Measurements from ENCODE around the gene USP33. TPM values are rescaled to one million over a fixed set of nuclear protein-coding genes. Genes with fewer than 3 reads are reported as not detected.
A peak's percentile ranks its signal among the peaks of the same experiment; 100 is the strongest.

Gene USP33
- total RNA-seq, 1 donor from 2014 or later = 38.8 TPM

GRCh38 chr1:77686796-77687518, 72.7 kb downstream of the USP33 start:
- Mint-ChIP-seq H3K27me3 (ENCODE audit: low read depth) (no peaks in the 10 kb centered on the region), H3K27ac (ENCODE audit: unreplicated experiment) (no peak overlapping the region), H3K36me3 (ENCODE audit: low read depth) (peaks cover 7% of the 10 kb centered on the region), H3K4me1 (ENCODE audit: low read depth) (peaks cover 23% of the 10 kb centered on the region), H3K9me3 (ENCODE audit: low read depth) (no peaks in the 10 kb centered on the region), H3K4me3 (ENCODE audit: unreplicated experiment) (no peak overlapping the region)
- peak; percentile 83 for DNase-seq (ENCODE audit: low spot score)
- TF ChIP-seq CTCF (IDR thresholded peaks at IDR 0.05) = no peak

- Mint-ChIP-seq H3K4me3 (ENCODE audit: unreplicated experiment) (peak overlapping the region; percentile 85), H3K27ac (ENCODE audit: unreplicated experiment) (peak overlapping the region; percentile 99), H3K9me3 (ENCODE audit: low read depth) (no peaks in the 10 kb centered on the region), H3K27me3 (ENCODE audit: low read depth) (no peaks in the 10 kb centered on the region), H3K36me3 (ENCODE audit: low read depth) (no peaks in the 10 kb centered on the region), H3K4me1 (ENCODE audit: low read depth) (peaks cover 45% of the 10 kb centered on the region)
- TF ChIP-seq CTCF (IDR thresholded peaks at IDR 0.05) = peak; percentile 94
- peak; percentile 99 for DNase-seq (ENCODE audit: low spot score)
These were observed 76.2 kb downstream of the USP33 start for GRCh38 chr1:77683160-77684148.

GRCh38 chr1:77682460-77683159, 77.0 kb downstream of the USP33 start, which contains the start of gene ZZZ3:
Gene ZZZ3, minus strand, starts transcription at chr1:77682658. Its CDS starts 49,304 bp downstream, at chr1:77633354.
- Mint-ChIP-seq H3K27ac (ENCODE audit: unreplicated experiment) (peak within 1 kb of the TSS; percentile 99), H3K4me1 (ENCODE audit: low read depth) (peaks cover 52% of the 10 kb centered on the region), H3K9me3 (ENCODE audit: low read depth) (no peaks in the 10 kb centered on the region), H3K4me3 (ENCODE audit: unreplicated experiment) (peak within 1 kb of the TSS; percentile 85), H3K36me3 (ENCODE audit: low read depth) (no peaks in the 10 kb centered on the region), H3K27me3 (ENCODE audit: low read depth) (no peaks in the 10 kb centered on the region)
- no peak for TF ChIP-seq CTCF (IDR thresholded peaks at IDR 0.05)
- DNase-seq (ENCODE audit: low spot score) = peak; percentile 96

GRCh38 chr1:77680173-77680572, 79.5 kb downstream of the USP33 start:
- H3K4me1 Mint-ChIP-seq (ENCODE audit: low read depth) = peaks cover 54% of the 10 kb centered on the region
- H3K4me3 Mint-ChIP-seq (ENCODE audit: unreplicated experiment) = no peak overlapping the region
- H3K27ac Mint-ChIP-seq (ENCODE audit: unreplicated experiment) = no peak overlapping the region
- no peaks in the 10 kb centered on the region for H3K9me3 Mint-ChIP-seq (ENCODE audit: low read depth)
- DNase-seq (ENCODE audit: low spot score) = no peak
- peaks cover 1% of the 10 kb centered on the region for H3K36me3 Mint-ChIP-seq (ENCODE audit: low read depth)
- H3K27me3 Mint-ChIP-seq (ENCODE audit: low read depth) = no peaks in the 10 kb centered on the region
- TF ChIP-seq CTCF (IDR thresholded peaks at IDR 0.05) = no peak

Data from chondrocyte (in vitro differentiated cells).